Measurements from ENCODE around the gene TANK. TPM values are rescaled to one million over a fixed set of nuclear protein-coding genes. Genes with fewer than 3 reads are reported as not detected.
A peak's percentile ranks its signal among the peaks of the same experiment; 100 is the strongest.

TANK gene
- total RNA-seq, 1 experiment from 2014 or later = 52.5 TPM

DNA sequence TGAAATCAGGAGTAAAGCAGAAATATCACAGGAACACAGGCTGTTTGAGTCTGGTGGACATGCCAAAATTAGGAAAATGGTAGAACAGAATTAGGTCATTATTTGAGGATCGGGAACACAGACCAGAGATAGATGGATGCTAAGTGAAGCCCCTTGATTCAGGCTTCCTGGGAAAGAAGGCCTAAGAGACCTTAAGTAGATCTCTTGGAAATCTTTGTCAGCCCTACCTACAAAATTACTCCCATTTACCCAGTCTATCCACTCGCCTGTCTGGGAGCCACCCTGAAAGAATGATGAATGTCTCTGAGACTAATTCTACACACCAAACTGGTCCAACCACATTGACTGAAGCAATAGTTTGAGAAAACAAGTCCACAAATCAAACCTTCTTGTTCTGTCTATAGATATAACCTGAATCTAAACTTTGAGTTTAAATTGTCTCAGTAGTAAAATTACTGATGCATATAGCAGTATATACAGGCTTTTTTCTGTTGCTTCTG lies 36.6 kb upstream of the TANK start:
- Histone ChIP-seq H3K9me2 (ENCODE audit: insufficient read depth) (no peaks in the 10 kb centered on the region), H3K9ac (ENCODE audit: low read length) (peak overlapping the region; percentile 54), H3K4me2 (ENCODE audit: low read length) (peak overlapping the region; percentile 75), H3K4me1 (ENCODE audit: control insufficient read depth in 1 of 2, insufficient read depth in 2 of 2, low read length in 2 of 2) (peaks cover 75 to 77% of the 10 kb centered on the region in 2 experiments), H3K27ac (ENCODE audit: low read depth, low read length) (peak overlapping the region; percentile 98), H3K36me3 (ENCODE audit: control insufficient read depth in 1 of 2, insufficient read depth in 2 of 2, low read length in 2 of 2) (no peaks in the 10 kb centered on the region), H3K27me3 (ENCODE audit: insufficient read depth, low read length) (no peaks in the 10 kb centered on the region), H2AFZ (ENCODE audit: low read depth, low read length, poor library complexity, severe bottlenecking) (no peak overlapping the region), H3K4me3 (replicated peaks in 1 of 2; ENCODE audit: low read depth in 1 of 2, low read length in 2 of 2) (peak overlapping the region in 1 of 2 experiments; percentile 46; a peak in 2 of 4 replicates), H4K20me1 (ENCODE audit: insufficient read depth) (no peaks in the 10 kb centered on the region), H3K9me3 (ENCODE audit: control insufficient read depth in 1 of 2, insufficient read depth in 1 of 2, low read depth in 1 of 2, low read length in 2 of 2) (no peaks in the 10 kb centered on the region), H3K79me2 (ENCODE audit: insufficient read depth, low read length) (no peaks in the 10 kb centered on the region)
- intact Hi-C loops (cut with micrococcal nuclease) = loop anchor here (5.0 kb wide), 1 partner anchor 911 kb away; no protein-coding TSS in a partner anchor
- ChIA-PET CTCF (no interaction called here), RAD21 (ENCODE audit: low non-redundant PET in 1 of 2, low total read pairs in 2 of 2, uncharacterized antibody in 2 of 2, unreplicated experiment in 2 of 2) (no interaction called here), POLR2A (interaction anchor here (1.2 kb wide), 1 partner anchor 17 kb away, joined by 4 read pairs; no protein-coding TSS in a partner anchor)
- ATAC-seq = peak; percentile 52
- BruUV-seq (replicated peaks) = TSS peak; percentile 90
- peak; percentile 39; the same call in 1 of the 2 replicates for TF ChIP-seq POLR2AphosphoS5 (IDR thresholded peaks at IDR 0.05; ENCODE audit: low read depth, low read length)
- TF ChIP-seq ZFX (IDR thresholded peaks at IDR 0.05) = no peak
- peak; percentile 34 for TF ChIP-seq SRF (IDR thresholded peaks at IDR 0.05; ENCODE audit: low read depth)
- peak; percentile 74 for TF ChIP-seq CEBPB (IDR thresholded peaks at IDR 0.05; ENCODE audit: low read depth)
- TF ChIP-seq RAD21 (IDR thresholded peaks at IDR 0.05; ENCODE audit: low read depth) = 0 out of 2 replicates have a peak, but pooled peaks have one; percentile 12
- no peak for TF ChIP-seq EZH2 (IDR thresholded peaks at IDR 0.05)
- DNase-seq (ENCODE audit: low read depth, low spot score) = peak; percentile 39

DNA sequence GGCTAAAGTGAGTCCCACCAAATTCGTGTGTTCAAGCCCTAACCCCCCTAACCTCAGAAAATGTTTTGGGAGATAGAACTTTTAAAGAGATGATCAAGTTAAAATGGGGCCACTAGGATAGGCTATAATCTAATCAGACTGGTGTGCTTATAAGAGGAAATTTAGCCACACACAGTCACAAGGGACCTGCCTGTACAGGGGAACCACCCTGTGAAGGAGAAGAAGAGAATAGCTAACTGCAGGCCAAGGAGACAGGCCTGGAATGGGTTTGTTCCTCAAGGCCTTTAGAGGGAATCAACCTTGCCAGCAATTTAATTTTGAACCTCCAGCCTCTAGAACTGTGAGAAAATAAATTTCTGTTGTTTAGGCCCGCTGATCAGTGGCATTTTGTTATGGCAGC lies 36.0 kb upstream of the TANK start:
- H3K4me2 ChIP-seq (ENCODE audit: low read length) = peak overlapping the region; percentile 75
- H3K27ac ChIP-seq (ENCODE audit: low read depth, low read length) = peak overlapping the region; percentile 98
- BruUV-seq (replicated peaks) = no TSS peak

More for the DNA sequence above, 36.0 kb upstream of the TANK start:
- ChIA-PET CTCF (interaction anchor here (1.3 kb wide), 1 partner anchor 12 kb away, joined by 3 read pairs; no protein-coding TSS in a partner anchor), RAD21 (ENCODE audit: low non-redundant PET in 1 of 2, low total read pairs in 2 of 2, uncharacterized antibody in 2 of 2, unreplicated experiment in 2 of 2) (no interaction called here), POLR2A (no interaction called here)
- Histone ChIP-seq H3K9me3 (ENCODE audit: control insufficient read depth in 1 of 2, insufficient read depth in 1 of 2, low read depth in 1 of 2, low read length in 2 of 2) (no peaks in the 10 kb centered on the region), H3K4me3 (replicated peaks in 1 of 2; ENCODE audit: low read depth in 1 of 2, low read length in 2 of 2) (peak overlapping the region in 1 of 2 experiments; percentile 46; a peak in 2 of 4 replicates), H3K27me3 (ENCODE audit: insufficient read depth, low read length) (no peaks in the 10 kb centered on the region), H3K4me1 (ENCODE audit: control insufficient read depth in 1 of 2, insufficient read depth in 2 of 2, low read length in 2 of 2) (peaks cover 77 to 83% of the 10 kb centered on the region in 2 experiments), H4K20me1 (ENCODE audit: insufficient read depth) (no peaks in the 10 kb centered on the region), H3K79me2 (ENCODE audit: insufficient read depth, low read length) (no peaks in the 10 kb centered on the region), H3K9me2 (ENCODE audit: insufficient read depth) (no peaks in the 10 kb centered on the region), H2AFZ (ENCODE audit: low read depth, low read length, poor library complexity, severe bottlenecking) (peak overlapping the region; percentile 64), H3K36me3 (ENCODE audit: control insufficient read depth in 1 of 2, insufficient read depth in 2 of 2, low read length in 2 of 2) (no peaks in the 10 kb centered on the region), H3K9ac (ENCODE audit: low read length) (peak overlapping the region; percentile 54)
- DNase-seq (ENCODE audit: low read depth, low spot score) (no peak), ATAC-seq (no peak)
- intact Hi-C loops (cut with micrococcal nuclease) = loop anchor here (5.0 kb wide), 1 partner anchor 912 kb away; no protein-coding TSS in a partner anchor
- TF ChIP-seq, protein P1, sequence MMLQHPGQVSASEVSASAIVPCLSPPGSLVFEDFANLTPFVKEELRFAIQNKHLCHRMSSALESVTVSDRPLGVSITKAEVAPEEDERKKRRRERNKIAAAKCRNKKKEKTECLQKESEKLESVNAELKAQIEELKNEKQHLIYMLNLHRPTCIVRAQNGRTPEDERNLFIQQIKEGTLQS (IDR thresholded peaks at IDR 0.05) = no peak
- TF ChIP-seq YY1 (IDR thresholded peaks at IDR 0.05; ENCODE audit: extremely low read depth, insufficient replicate concordance, low read depth, low read length) = no peak
- no peak for TF ChIP-seq EZH2phosphoT487 (IDR thresholded peaks at IDR 0.05; ENCODE audit: borderline replicate concordance)
- TF ChIP-seq, protein P2, sequence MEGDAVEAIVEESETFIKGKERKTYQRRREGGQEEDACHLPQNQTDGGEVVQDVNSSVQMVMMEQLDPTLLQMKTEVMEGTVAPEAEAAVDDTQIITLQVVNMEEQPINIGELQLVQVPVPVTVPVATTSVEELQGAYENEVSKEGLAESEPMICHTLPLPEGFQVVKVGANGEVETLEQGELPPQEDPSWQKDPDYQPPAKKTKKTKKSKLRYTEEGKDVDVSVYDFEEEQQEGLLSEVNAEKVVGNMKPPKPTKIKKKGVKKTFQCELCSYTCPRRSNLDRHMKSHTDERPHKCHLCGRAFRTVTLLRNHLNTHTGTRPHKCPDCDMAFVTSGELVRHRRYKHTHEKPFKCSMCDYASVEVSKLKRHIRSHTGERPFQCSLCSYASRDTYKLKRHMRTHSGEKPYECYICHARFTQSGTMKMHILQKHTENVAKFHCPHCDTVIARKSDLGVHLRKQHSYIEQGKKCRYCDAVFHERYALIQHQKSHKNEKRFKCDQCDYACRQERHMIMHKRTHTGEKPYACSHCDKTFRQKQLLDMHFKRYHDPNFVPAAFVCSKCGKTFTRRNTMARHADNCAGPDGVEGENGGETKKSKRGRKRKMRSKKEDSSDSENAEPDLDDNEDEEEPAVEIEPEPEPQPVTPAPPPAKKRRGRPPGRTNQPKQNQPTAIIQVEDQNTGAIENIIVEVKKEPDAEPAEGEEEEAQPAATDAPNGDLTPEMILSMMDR (IDR thresholded peaks at IDR 0.05 in 2 of 3, conservative IDR thresholded peaks at IDR 0.05 in 1 of 3; ENCODE audit: borderline replicate concordance in 1 of 3, insufficient read depth in 1 of 3, low read depth in 2 of 3, low read length in 2 of 3) = no peak
- no peak for TF ChIP-seq CBX3 (IDR thresholded peaks at IDR 0.05; ENCODE audit: low read depth)
- TF ChIP-seq, protein P3, sequence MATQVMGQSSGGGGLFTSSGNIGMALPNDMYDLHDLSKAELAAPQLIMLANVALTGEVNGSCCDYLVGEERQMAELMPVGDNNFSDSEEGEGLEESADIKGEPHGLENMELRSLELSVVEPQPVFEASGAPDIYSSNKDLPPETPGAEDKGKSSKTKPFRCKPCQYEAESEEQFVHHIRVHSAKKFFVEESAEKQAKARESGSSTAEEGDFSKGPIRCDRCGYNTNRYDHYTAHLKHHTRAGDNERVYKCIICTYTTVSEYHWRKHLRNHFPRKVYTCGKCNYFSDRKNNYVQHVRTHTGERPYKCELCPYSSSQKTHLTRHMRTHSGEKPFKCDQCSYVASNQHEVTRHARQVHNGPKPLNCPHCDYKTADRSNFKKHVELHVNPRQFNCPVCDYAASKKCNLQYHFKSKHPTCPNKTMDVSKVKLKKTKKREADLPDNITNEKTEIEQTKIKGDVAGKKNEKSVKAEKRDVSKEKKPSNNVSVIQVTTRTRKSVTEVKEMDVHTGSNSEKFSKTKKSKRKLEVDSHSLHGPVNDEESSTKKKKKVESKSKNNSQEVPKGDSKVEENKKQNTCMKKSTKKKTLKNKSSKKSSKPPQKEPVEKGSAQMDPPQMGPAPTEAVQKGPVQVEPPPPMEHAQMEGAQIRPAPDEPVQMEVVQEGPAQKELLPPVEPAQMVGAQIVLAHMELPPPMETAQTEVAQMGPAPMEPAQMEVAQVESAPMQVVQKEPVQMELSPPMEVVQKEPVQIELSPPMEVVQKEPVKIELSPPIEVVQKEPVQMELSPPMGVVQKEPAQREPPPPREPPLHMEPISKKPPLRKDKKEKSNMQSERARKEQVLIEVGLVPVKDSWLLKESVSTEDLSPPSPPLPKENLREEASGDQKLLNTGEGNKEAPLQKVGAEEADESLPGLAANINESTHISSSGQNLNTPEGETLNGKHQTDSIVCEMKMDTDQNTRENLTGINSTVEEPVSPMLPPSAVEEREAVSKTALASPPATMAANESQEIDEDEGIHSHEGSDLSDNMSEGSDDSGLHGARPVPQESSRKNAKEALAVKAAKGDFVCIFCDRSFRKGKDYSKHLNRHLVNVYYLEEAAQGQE (IDR thresholded peaks at IDR 0.05; ENCODE audit: low read depth) = no peak

Measured in HCT116 (cell line).